ENCODE results near the gene HMGB4. TPM values are rescaled to one million over a fixed set of nuclear protein-coding genes. Genes with fewer than 3 reads are reported as not detected.

HMGB4 gene
- total RNA-seq, 1 experiment from 2014 or later, result not detected

DNA sequence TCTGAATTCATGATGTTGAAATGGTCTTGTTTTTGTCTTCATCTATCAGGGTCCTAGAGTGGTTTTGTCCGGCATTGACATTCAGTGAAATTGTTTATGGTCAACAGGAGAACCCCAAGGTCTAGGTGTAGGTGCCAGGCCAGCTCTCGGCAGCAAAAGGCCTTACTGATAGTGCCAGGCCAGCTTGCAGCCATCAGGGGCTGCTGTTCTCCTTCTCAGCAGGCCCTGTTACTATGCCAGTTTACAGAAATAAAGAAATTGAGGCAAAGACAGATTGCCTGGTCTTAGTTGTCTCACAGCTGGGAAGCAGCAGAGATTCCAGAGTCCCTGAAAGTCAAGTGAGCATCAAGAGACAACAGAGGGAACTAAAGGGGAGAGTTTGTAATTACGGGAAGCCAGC lies 12.0 kb downstream of the HMGB4 start:
- Histone ChIP-seq H3K4me1 (ENCODE audit: control insufficient read depth, insufficient read depth, low read length) (no peaks in the 10 kb centered on the region), H3K27ac (ENCODE audit: low read length) (no peak overlapping the region), H3K27me3 (ENCODE audit: control insufficient read depth, insufficient read depth, low read length) (peaks cover 4% of the 10 kb centered on the region; the same call in 1 of the 2 replicates), H3K9me3 (ENCODE audit: control insufficient read depth, insufficient read depth, low read depth, low read length) (no peaks in the 10 kb centered on the region), H3K4me3 (ENCODE audit: low read depth in 2 of 2, low read length in 2 of 2) (no peak overlapping the region), H3K36me3 (ENCODE audit: control insufficient read depth, insufficient read depth, low read length) (no peaks in the 10 kb centered on the region)
- no TSS peak for BruUV-seq (replicated peaks)
- intact Hi-C loops (cut with micrococcal nuclease; ENCODE audit: unreplicated experiment) (no loop called here), in situ Hi-C loops (cut with HindIII; ENCODE audit: low pct_unique_long_range_greater_than_20kb, low sequenced_read_pairs) (no loop called here)
- ChIA-PET POLR2A (no interaction called here), CTCF (no interaction called here)
- DNase-seq (ENCODE audit: low read depth, low spot score), result no peak
- TF ChIP-seq POLR2AphosphoS5 (IDR thresholded peaks at IDR 0.05; ENCODE audit: low read depth, low read length) (no peak), SIN3A (IDR thresholded peaks at IDR 0.05; ENCODE audit: borderline replicate concordance, insufficient read depth, low read depth, low read length) (no peak), TCF7L2 (IDR thresholded peaks at IDR 0.05; ENCODE audit: low read depth, low read length) (no peak)
- TF ChIP-seq, protein P1, sequence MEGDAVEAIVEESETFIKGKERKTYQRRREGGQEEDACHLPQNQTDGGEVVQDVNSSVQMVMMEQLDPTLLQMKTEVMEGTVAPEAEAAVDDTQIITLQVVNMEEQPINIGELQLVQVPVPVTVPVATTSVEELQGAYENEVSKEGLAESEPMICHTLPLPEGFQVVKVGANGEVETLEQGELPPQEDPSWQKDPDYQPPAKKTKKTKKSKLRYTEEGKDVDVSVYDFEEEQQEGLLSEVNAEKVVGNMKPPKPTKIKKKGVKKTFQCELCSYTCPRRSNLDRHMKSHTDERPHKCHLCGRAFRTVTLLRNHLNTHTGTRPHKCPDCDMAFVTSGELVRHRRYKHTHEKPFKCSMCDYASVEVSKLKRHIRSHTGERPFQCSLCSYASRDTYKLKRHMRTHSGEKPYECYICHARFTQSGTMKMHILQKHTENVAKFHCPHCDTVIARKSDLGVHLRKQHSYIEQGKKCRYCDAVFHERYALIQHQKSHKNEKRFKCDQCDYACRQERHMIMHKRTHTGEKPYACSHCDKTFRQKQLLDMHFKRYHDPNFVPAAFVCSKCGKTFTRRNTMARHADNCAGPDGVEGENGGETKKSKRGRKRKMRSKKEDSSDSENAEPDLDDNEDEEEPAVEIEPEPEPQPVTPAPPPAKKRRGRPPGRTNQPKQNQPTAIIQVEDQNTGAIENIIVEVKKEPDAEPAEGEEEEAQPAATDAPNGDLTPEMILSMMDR (IDR thresholded peaks at IDR 0.05), result peak; percentile 35
- TF ChIP-seq, protein P2, sequence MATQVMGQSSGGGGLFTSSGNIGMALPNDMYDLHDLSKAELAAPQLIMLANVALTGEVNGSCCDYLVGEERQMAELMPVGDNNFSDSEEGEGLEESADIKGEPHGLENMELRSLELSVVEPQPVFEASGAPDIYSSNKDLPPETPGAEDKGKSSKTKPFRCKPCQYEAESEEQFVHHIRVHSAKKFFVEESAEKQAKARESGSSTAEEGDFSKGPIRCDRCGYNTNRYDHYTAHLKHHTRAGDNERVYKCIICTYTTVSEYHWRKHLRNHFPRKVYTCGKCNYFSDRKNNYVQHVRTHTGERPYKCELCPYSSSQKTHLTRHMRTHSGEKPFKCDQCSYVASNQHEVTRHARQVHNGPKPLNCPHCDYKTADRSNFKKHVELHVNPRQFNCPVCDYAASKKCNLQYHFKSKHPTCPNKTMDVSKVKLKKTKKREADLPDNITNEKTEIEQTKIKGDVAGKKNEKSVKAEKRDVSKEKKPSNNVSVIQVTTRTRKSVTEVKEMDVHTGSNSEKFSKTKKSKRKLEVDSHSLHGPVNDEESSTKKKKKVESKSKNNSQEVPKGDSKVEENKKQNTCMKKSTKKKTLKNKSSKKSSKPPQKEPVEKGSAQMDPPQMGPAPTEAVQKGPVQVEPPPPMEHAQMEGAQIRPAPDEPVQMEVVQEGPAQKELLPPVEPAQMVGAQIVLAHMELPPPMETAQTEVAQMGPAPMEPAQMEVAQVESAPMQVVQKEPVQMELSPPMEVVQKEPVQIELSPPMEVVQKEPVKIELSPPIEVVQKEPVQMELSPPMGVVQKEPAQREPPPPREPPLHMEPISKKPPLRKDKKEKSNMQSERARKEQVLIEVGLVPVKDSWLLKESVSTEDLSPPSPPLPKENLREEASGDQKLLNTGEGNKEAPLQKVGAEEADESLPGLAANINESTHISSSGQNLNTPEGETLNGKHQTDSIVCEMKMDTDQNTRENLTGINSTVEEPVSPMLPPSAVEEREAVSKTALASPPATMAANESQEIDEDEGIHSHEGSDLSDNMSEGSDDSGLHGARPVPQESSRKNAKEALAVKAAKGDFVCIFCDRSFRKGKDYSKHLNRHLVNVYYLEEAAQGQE (IDR thresholded peaks at IDR 0.05; ENCODE audit: insufficient read depth in 1 of 2, low read depth in 2 of 2, low read length in 1 of 2), result no peak
- no peak for ATAC-seq

DNA sequence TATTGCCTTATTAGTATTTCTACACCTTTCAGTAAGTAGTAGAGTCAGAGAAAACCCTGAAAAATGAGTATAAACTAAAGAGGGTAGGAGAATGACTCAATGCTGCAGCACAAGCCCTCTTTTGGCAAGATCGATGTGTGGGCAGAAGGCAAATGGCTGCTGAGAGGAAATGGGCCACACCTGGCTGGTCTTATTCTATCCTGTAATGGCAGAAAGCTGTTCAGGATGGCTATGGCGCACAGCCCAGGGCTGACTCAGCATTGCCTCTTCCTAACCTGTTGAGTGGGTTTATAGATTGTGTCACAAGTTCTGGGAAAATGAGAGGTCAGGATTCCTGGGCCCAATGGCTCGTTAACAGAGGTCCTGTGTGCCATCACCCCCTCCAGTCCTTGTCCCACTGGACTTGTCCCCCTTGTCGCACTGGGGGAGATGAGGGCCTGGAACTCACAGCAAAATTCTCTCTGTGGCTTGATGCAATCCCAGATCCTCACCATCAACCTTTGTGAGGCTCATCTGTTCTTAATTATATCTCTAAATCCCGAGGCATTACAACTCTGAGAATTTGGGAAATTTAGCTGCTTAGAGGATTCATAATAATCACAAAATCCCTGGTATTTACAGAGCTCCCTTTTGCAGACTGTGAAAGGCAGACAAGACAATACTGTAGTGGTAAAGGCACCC lies 13.2 kb downstream of the HMGB4 start:
- H3K4me1 ChIP-seq (ENCODE audit: control insufficient read depth, insufficient read depth, low read length), result no peaks in the 10 kb centered on the region
- DNase-seq (ENCODE audit: low read depth, low spot score), result no peak
- no peaks in the 10 kb centered on the region for H3K36me3 ChIP-seq (ENCODE audit: control insufficient read depth, insufficient read depth, low read length)
- TF ChIP-seq, protein P1 (IDR thresholded peaks at IDR 0.05), result no peak
- no peak overlapping the region for H3K4me3 ChIP-seq (ENCODE audit: low read depth in 2 of 2, low read length in 2 of 2)
- in situ Hi-C loops (cut with HindIII; ENCODE audit: low pct_unique_long_range_greater_than_20kb, low sequenced_read_pairs) (no loop called here), intact Hi-C loops (cut with micrococcal nuclease; ENCODE audit: unreplicated experiment) (no loop called here)
- H3K9me3 ChIP-seq (ENCODE audit: control insufficient read depth, insufficient read depth, low read depth, low read length), result no peaks in the 10 kb centered on the region
- CTCF ChIA-PET, result no interaction called here
- H3K27ac ChIP-seq (ENCODE audit: low read length), result no peak overlapping the region
- BruUV-seq (replicated peaks), result no TSS peak
- POLR2A ChIA-PET, result no interaction called here
- ATAC-seq, result no peak
- H3K27me3 ChIP-seq (ENCODE audit: control insufficient read depth, insufficient read depth, low read length), result peaks cover 4% of the 10 kb centered on the region; the same call in 1 of the 2 replicates
